Tibial nerve (tissue), 4 donors: ENCODE measurements around the gene TMC4. TPM values are rescaled to one million over a fixed set of nuclear protein-coding genes. Genes with fewer than 3 reads are reported as not detected.
"Not testable (repeated sequence)": the region's sequence is repeated elsewhere in the genome, so short reads cannot be mapped to it uniquely, and the experiment has no call there.

Experiments used
- DNase-seq, 2 donors: peaks; one replicate each; pipeline ENCODE4 v3.0.0-alpha.2; 2019; ENCODE audit warnings: low spot score in 2 of 2
- H3K27ac ChIP-seq, 4 donors: fragments of 200-600 bp; sonication (generic) in 3 of 4; one replicate each; pipeline ENCODE4 v1.5.1; 2017 to 2019; ENCODE audit warnings: mild to moderate bottlenecking in 1 of 4
- H3K27me3 ChIP-seq, 2 donors: fragments of 200-600 bp; sonication (generic) in 1 of 2; one replicate each; pipeline versions ENCODE4 v1.5.1 to v1.6.0; 2017 to 2019
- H3K36me3 ChIP-seq, 3 donors: fragments of 200-600 bp; sonication (generic); one replicate each; pipeline ENCODE4 v1.5.1; 2018 to 2019
- H3K4me1 ChIP-seq, 4 donors: fragments of 200-600 bp; sonication (generic) in 3 of 4; one replicate each; pipeline ENCODE4 v1.5.1; 2017 to 2019
- H3K4me3 ChIP-seq, 4 donors: fragments of 200-600 bp; sonication (generic) in 3 of 4; one replicate each; pipeline ENCODE4 v1.5.1; 2017 to 2019; ENCODE audit warnings: mild to moderate bottlenecking in 1 of 4, moderate library complexity in 1 of 4
- H3K9me3 ChIP-seq, 4 donors: fragments of 200-600 bp; sonication (generic) in 3 of 4; one replicate each; pipeline ENCODE4 v1.5.1; 2017 to 2019
- CTCF ChIP-seq, 5 experiments: fragments of 200-600 bp in 3 of 5; fragments of 450-650 bp in 2 of 5; sonication (generic) in 3 of 5; IDR thresholded peaks; one replicate each; pipeline ENCODE4 v1.5.1; 2016 to 2019; ENCODE audit warnings: antibody characterized with exemption in 5 of 5, mild to moderate bottlenecking in 3 of 5, moderate library complexity in 2 of 5
- EP300 ChIP-seq, 2 donors: sonication (generic); formaldehyde crosslinking; IDR thresholded peaks; one replicate each; pipeline ENCODE4 v1.6.1; 2017; ENCODE audit warnings: antibody characterized with exemption in 2 of 2, mild to moderate bottlenecking in 1 of 2
- POLR2A ChIP-seq, 2 donors: fragments of 450-650 bp; IDR thresholded peaks; one replicate each; pipeline ENCODE4 v1.6.1; 2017; ENCODE audit warnings: antibody characterized with exemption in 2 of 2, mild to moderate bottlenecking in 2 of 2, moderate library complexity in 2 of 2
- WGBS, 2 donors: methylation state at CpG; one replicate each; pipeline ENCODE4 v1.1.5; 2018; 5-methylcytosine and 5-hydroxymethylcytosine counted together
- total RNA-seq, 4 donors: library from RNA; depleted of rRNA; stranded (reverse); fragments of >200 nt; gene quantifications; one replicate each; pipeline ENCODE4 v1.1.0, GENCODE V29; 2016

Gene TMC4
- total RNA-seq, result 1 to 10 TPM in 2 of 4 donors, under 1 TPM in 1, not detected in 1; 0.22 to 8.8 (median 4.4) TPM

- peak within 1 kb of the TSS in 2 of 4 donors; percentile 4 to 9 for H3K4me3 ChIP-seq
- DNase-seq, result no peak
- WGBS, 2 donors, result 19 to 20% methylated on average over 6 to 9 of the region's 13 CpGs
These were observed at the start of gene TMC4 for GRCh38 chr19:54172471-54173358. TMC4 (minus strand) TSS chr19:54173160; CDS start chr19:54173117, 43 bp downstream.

GRCh38 chr19:54221947-54222346, 49.0 kb upstream of the TMC4 start:
- WGBS, 2 donors, result 71 to 77% methylated on average over 6 to 7 of the region's 7 CpGs
- H3K4me1 ChIP-seq, H3K4me3 ChIP-seq, H3K27ac ChIP-seq, H3K9me3 ChIP-seq, H3K36me3 ChIP-seq, DNase-seq: not testable (repeated sequence)
- H3K27me3 ChIP-seq, result peaks cover 0 to 13% of the 10 kb centered on the region in 2 donors

More at GRCh38 chr19:54172471-54173358, at the start of gene TMC4:
- Histone ChIP-seq H3K27me3 (peaks cover 0 to 8% of the 10 kb centered on the region in 2 donors), H3K36me3 (peaks cover 0 to 18% (median 0%) of the 10 kb centered on the region in 3 donors), H3K9me3 (no peaks in the 10 kb centered on the region), H3K4me1 (peaks cover 0 to 11% (median 2%) of the 10 kb centered on the region in 4 donors), H3K27ac (peak within 1 kb of the TSS in 3 of 4 donors; percentile 6 to 72 (median 69))
- no peak for TF ChIP-seq CTCF (IDR thresholded peaks at IDR 0.05)
- TF ChIP-seq EP300 (IDR thresholded peaks at IDR 0.05), result no peak
- TF ChIP-seq POLR2A (IDR thresholded peaks at IDR 0.05), result no peak

GRCh38 chr19:54219702-54220101, 46.7 kb upstream of the TMC4 start:
- DNase-seq, result not testable (repeated sequence)
- WGBS, 2 donors, result 60 to 100% methylated on average over 1 of the region's 5 CpGs
- peaks cover 0 to 14% (median 0%) of the 10 kb centered on the region in 3 donors for H3K36me3 ChIP-seq

GRCh38 chr19:54218960-54219661, 46.2 kb upstream of the TMC4 start:
- no peak overlapping the region for H3K27ac ChIP-seq
- H3K9me3 ChIP-seq, result no peaks in the 10 kb centered on the region
- H3K4me3 ChIP-seq, result no peak overlapping the region
- DNase-seq, result no peak
- H3K27me3 ChIP-seq, result peaks cover 0 to 13% of the 10 kb centered on the region in 2 donors
- H3K36me3 ChIP-seq, result peaks cover 0 to 14% (median 0%) of the 10 kb centered on the region in 3 donors
- no peak for TF ChIP-seq CTCF (IDR thresholded peaks at IDR 0.05)
- TF ChIP-seq EP300 (IDR thresholded peaks at IDR 0.05), result no peak
- TF ChIP-seq POLR2A (IDR thresholded peaks at IDR 0.05), result no peak
- no peaks in the 10 kb centered on the region for H3K4me1 ChIP-seq
- 88 to 92% methylated on average over 17 of the region's 27 CpGs for WGBS, 2 donors

More at GRCh38 chr19:54219702-54220101, 46.7 kb upstream of the TMC4 start:
- H3K27ac ChIP-seq, H3K4me3 ChIP-seq, H3K9me3 ChIP-seq, H3K4me1 ChIP-seq: not testable (repeated sequence)
- peaks cover 0 to 13% of the 10 kb centered on the region in 2 donors for H3K27me3 ChIP-seq

- Histone ChIP-seq H3K36me3 (peaks cover 0 to 14% (median 0%) of the 10 kb centered on the region in 3 donors), H3K4me1 (no peaks in the 10 kb centered on the region), H3K27ac (no peak overlapping the region), H3K27me3 (peaks cover 0 to 13% of the 10 kb centered on the region in 2 donors), H3K9me3 (no peaks in the 10 kb centered on the region), H3K4me3 (no peak overlapping the region)
- no peak for DNase-seq
- TF ChIP-seq EP300 (IDR thresholded peaks at IDR 0.05) (no peak), POLR2A (IDR thresholded peaks at IDR 0.05) (no peak), CTCF (IDR thresholded peaks at IDR 0.05) (no peak)
- 68 to 74% methylated on average over 8 of the region's 8 CpGs for WGBS, 2 donors
These were observed 45.3 kb upstream of the TMC4 start for GRCh38 chr19:54218259-54218658.

- peaks cover 0 to 14% (median 0%) of the 10 kb centered on the region in 3 donors for H3K36me3 ChIP-seq
- H3K27ac ChIP-seq, H3K27me3 ChIP-seq, H3K4me1 ChIP-seq, H3K9me3 ChIP-seq, DNase-seq, H3K4me3 ChIP-seq: not testable (repeated sequence)
- WGBS, 2 donors, result 53% methylated on average over 15 to 17 of the region's 20 CpGs
These were observed 44.7 kb upstream of the TMC4 start for GRCh38 chr19:54217517-54218247.
